ENCODE data around the gene TNFAIP3. TPM values are rescaled to one million over a fixed set of nuclear protein-coding genes. Genes with fewer than 3 reads are reported as not detected.
A peak's percentile ranks its signal among the peaks of the same experiment; 100 is the strongest.

The TNFAIP3 gene
- total RNA-seq, 2 experiments from 2014 or later = 3,816 to 3,885 TPM

DNA sequence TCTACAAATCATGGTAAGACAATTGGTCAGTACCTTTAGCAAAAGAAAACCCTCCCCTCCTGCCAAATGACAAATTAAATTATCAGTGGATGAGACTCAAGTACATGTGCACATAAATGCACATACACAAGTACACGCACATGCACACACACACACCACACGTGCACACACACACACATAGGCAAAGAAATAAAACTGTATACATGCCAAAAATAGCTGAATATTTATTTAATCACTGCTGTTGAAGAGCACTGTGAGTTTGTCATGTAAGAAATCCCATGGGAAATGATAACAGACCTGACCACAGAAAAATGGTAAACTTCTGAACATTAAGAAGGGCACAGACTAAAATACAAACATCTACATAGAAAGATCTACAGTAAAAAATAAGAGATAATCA is 46.6 kb upstream of the TNFAIP3 start:
- DNase-seq = no peak
- Histone ChIP-seq H3K27me3 (ENCODE audit: control insufficient read depth in 1 of 2, insufficient read depth in 2 of 2, low read length in 2 of 2) (no peaks in the 10 kb centered on the region), H3K9me3 (ENCODE audit: control insufficient read depth in 1 of 2, insufficient read depth in 1 of 2, low read length in 2 of 2) (no peaks in the 10 kb centered on the region), H3K4me1 (ENCODE audit: insufficient read depth, low read length) (peaks cover 51% of the 10 kb centered on the region), H3K27ac (ENCODE audit: low read depth in 1 of 2, low read length in 2 of 2) (peak overlapping the region; percentile 54 to 68), H3K36me3 (ENCODE audit: insufficient read depth, low read length) (no peaks in the 10 kb centered on the region), H3K4me3 (ENCODE audit: low read length) (no peak overlapping the region)
- peaks cover 77% of the 10 kb centered on the region for H3K4me1 Mint-ChIP-seq (ENCODE audit: low read depth)
- intact Hi-C loops (cut with DNase I, micrococcal nuclease) = loop anchor here in 1 of 2 experiments (5.0 kb wide), 1 partner anchor 637 kb away; no protein-coding TSS in a partner anchor
- H3K4me3 Mint-ChIP-seq = peak overlapping the region; percentile 12
- ChIA-PET POLR2A (interaction anchor here (0.8 to 2.6 kb wide), 4 partner anchors 9 to 47 kb away, joined by 3 to 13 read pairs (median 6); partner anchors contain the start of gene TNFAIP3), CTCF (interaction anchor here (0.9 to 1.5 kb wide), 2 partner anchors 47 to 112 kb away, joined by 3 to 5 read pairs; partner anchors contain the start of gene TNFAIP3)
- TF ChIP-seq, protein P1, sequence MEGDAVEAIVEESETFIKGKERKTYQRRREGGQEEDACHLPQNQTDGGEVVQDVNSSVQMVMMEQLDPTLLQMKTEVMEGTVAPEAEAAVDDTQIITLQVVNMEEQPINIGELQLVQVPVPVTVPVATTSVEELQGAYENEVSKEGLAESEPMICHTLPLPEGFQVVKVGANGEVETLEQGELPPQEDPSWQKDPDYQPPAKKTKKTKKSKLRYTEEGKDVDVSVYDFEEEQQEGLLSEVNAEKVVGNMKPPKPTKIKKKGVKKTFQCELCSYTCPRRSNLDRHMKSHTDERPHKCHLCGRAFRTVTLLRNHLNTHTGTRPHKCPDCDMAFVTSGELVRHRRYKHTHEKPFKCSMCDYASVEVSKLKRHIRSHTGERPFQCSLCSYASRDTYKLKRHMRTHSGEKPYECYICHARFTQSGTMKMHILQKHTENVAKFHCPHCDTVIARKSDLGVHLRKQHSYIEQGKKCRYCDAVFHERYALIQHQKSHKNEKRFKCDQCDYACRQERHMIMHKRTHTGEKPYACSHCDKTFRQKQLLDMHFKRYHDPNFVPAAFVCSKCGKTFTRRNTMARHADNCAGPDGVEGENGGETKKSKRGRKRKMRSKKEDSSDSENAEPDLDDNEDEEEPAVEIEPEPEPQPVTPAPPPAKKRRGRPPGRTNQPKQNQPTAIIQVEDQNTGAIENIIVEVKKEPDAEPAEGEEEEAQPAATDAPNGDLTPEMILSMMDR (IDR thresholded peaks at IDR 0.05) = no peak
- ATAC-seq (ENCODE audit: poor library complexity) = no peak
- no peaks in the 10 kb centered on the region for H3K27me3 Mint-ChIP-seq
- H3K36me3 Mint-ChIP-seq (ENCODE audit: low read depth) = peaks cover 7% of the 10 kb centered on the region
- H3K27ac Mint-ChIP-seq = peak overlapping the region; percentile 96
- H3K9me3 Mint-ChIP-seq = peaks cover 2% of the 10 kb centered on the region

DNA sequence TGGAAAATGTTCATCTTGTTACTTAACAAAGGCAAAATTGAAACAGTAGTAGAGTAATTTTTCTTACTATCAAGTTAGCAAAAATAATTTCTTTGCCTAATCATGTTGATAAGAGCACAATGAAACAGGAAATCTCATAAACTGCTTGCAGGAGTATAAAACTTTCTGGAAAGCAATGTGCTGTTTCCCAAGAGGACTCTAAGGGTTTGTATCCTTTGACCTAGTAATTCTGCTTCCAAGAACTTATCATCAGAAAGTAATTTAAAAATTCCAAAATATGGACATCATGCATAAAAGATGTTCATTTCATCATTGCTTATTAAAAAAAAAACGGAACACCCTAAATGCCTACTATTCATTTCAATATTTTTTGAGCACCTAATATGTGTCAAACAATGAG is 46.1 kb upstream of the TNFAIP3 start:
- POLR2A ChIA-PET = interaction anchor here (0.8 to 2.6 kb wide), 3 partner anchors 9 to 46 kb away, joined by 3 to 13 read pairs (median 9); partner anchors contain the start of gene TNFAIP3
- H3K4me1 Mint-ChIP-seq (ENCODE audit: low read depth) = peaks cover 77% of the 10 kb centered on the region
- H3K27ac Mint-ChIP-seq = peak overlapping the region; percentile 96
- H3K27me3 Mint-ChIP-seq = no peaks in the 10 kb centered on the region
- H3K9me3 ChIP-seq (ENCODE audit: control insufficient read depth in 1 of 2, insufficient read depth in 1 of 2, low read length in 2 of 2) = peaks cover 0 to 2% of the 10 kb centered on the region in 2 experiments
- H3K27me3 ChIP-seq (ENCODE audit: control insufficient read depth in 1 of 2, insufficient read depth in 2 of 2, low read length in 2 of 2) = no peaks in the 10 kb centered on the region
- TF ChIP-seq, protein P1 (IDR thresholded peaks at IDR 0.05) = no peak
- peaks cover 48% of the 10 kb centered on the region for H3K4me1 ChIP-seq (ENCODE audit: insufficient read depth, low read length)
- peaks cover 7% of the 10 kb centered on the region for H3K36me3 Mint-ChIP-seq (ENCODE audit: low read depth)
- H3K9me3 Mint-ChIP-seq = peaks cover 2% of the 10 kb centered on the region
- no peak for DNase-seq
- no peak overlapping the region for H3K27ac ChIP-seq (ENCODE audit: low read depth in 1 of 2, low read length in 2 of 2)
- CTCF ChIA-PET = no interaction called here
- intact Hi-C loops (cut with DNase I, micrococcal nuclease) = loop anchor here in 1 of 2 experiments (5.0 kb wide), 1 partner anchor 636 kb away; no protein-coding TSS in a partner anchor
- no peak overlapping the region for H3K4me3 Mint-ChIP-seq
- no peaks in the 10 kb centered on the region for H3K36me3 ChIP-seq (ENCODE audit: insufficient read depth, low read length)
- H3K4me3 ChIP-seq (ENCODE audit: low read length) = no peak overlapping the region
- ATAC-seq (ENCODE audit: poor library complexity) = no peak

DNA sequence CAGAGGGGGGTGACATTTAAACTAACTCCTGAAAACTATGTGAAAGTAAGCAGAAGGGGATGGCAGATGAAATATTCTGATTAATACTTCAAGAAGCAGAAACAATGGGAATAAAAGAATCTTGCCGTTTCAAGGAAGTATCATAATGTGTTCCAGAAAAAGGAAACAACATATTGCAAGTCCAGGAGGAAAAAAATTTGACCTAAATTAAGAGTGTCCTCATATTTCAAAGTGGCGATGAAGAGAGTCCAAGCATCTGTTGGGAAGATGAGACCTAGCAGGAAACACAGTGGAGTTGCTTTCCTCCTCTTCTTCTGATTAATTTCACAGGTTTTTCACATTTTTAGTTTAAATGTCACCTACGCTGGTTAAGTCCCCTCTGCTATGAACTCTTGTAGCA is 45.6 kb upstream of the TNFAIP3 start:
- Histone ChIP-seq H3K27me3 (ENCODE audit: control insufficient read depth in 1 of 2, insufficient read depth in 2 of 2, low read length in 2 of 2) (no peaks in the 10 kb centered on the region), H3K4me3 (ENCODE audit: low read length) (no peak overlapping the region), H3K27ac (ENCODE audit: low read depth in 1 of 2, low read length in 2 of 2) (no peak overlapping the region), H3K4me1 (ENCODE audit: insufficient read depth, low read length) (peaks cover 44% of the 10 kb centered on the region), H3K9me3 (ENCODE audit: control insufficient read depth in 1 of 2, insufficient read depth in 1 of 2, low read length in 2 of 2) (peaks cover 0 to 5% of the 10 kb centered on the region in 2 experiments), H3K36me3 (ENCODE audit: insufficient read depth, low read length) (no peaks in the 10 kb centered on the region)
- no peak for ATAC-seq (ENCODE audit: poor library complexity)
- intact Hi-C loops (cut with DNase I, micrococcal nuclease) = loop anchor here in 1 of 2 experiments (5.0 kb wide), 1 partner anchor 636 kb away; no protein-coding TSS in a partner anchor
- Mint-ChIP-seq H3K27me3 (no peaks in the 10 kb centered on the region), H3K27ac (peak overlapping the region; percentile 96), H3K4me1 (ENCODE audit: low read depth) (peaks cover 71% of the 10 kb centered on the region), H3K36me3 (ENCODE audit: low read depth) (peaks cover 7% of the 10 kb centered on the region), H3K4me3 (no peak overlapping the region), H3K9me3 (peaks cover 2% of the 10 kb centered on the region)
- ChIA-PET CTCF (interaction anchor here (0.7 kb wide), 1 partner anchor 40 kb away, joined by 3 read pairs; no protein-coding TSS in a partner anchor), POLR2A (interaction anchor here (2.0 to 2.6 kb wide), 2 partner anchors 10 to 46 kb away, joined by 9 to 13 read pairs; partner anchors contain the start of gene TNFAIP3)
- DNase-seq = no peak
- TF ChIP-seq, protein P1 (IDR thresholded peaks at IDR 0.05) = no peak

Data from CD4-positive, alpha-beta T cell (primary cell).